ENCODE data around the gene ARHGEF2.

Gene ARHGEF2

DNA sequence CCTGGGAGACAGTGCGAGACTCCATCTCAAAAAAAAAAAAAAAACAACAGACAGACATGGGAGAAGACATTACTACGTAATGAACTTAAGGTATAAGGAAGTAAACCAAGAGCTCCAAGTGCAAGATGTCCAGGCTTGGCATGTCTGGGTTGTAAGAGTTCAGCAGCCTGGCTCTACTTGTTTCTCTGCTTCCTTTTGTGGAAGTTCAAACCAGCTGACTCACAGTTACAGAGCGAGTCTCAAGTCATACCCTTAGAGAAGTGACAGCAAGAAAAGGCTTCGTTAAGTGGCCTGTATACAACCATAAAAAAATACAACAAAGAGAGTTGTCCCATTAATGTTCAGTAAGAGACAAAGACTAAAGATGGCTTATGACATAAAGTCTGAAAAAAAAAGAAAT is 68.5 kb downstream of the ARHGEF2 start:
- DNase-seq, result no peak

DNA sequence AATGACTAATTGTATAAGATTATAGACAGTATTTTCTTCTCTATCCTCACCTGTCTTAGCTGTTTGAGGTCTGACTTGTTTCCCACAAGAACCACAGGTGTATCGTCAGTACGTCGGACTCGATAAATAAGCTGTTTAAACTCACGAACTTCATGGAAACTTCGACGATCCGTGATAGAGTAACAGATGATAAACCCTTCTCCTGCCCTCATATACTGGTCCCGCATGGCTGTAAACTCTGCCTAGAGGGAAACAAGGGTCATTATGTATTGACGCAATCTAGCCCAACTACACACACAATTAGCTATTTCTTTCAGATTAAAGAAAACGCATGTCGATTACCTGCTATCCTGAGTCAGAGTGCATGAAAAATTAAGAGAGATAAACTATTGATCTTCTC is 74.1 kb downstream of the ARHGEF2 start:
- DNase-seq, result no peak

DNA sequence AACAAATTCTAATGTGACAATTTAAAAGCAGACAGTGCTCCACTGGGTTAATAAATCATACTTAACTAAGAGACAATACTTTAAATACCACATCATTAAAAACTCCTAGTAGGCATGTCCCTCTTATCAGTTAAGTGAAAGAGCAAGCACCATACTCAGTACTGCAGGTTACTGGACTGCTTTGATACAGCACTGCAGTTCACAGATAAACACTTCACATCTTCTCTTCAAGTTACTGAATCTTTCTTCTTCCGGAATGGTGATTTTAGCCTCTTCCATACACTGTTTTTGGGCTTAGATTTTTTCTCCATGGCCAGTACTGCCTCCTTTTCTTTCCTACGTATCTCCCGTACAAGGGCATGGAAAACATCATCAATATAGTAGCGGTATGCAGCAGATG is 78.2 kb downstream of the ARHGEF2 start:
- no peak for DNase-seq

DNA sequence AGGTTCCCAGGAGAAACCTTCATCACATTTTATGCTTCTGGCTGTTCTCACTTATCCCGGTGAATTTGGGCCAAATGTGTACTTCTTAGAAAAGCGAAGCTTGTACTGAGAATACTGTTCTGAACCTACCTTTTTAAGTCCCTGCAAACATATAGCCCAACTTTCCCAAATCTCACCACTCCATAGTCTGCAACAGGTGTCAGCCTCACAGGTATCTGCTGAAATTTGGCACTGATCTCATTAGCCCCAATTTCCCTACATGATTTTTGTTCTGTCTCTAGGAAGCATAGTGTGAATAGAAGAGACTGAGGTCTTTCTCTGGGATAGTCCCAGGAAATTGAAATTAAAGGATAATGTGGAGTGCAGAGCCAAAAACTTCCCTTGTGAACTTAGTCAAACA is 78.7 kb downstream of the ARHGEF2 start:
- DNase-seq, result no peak

DNA sequence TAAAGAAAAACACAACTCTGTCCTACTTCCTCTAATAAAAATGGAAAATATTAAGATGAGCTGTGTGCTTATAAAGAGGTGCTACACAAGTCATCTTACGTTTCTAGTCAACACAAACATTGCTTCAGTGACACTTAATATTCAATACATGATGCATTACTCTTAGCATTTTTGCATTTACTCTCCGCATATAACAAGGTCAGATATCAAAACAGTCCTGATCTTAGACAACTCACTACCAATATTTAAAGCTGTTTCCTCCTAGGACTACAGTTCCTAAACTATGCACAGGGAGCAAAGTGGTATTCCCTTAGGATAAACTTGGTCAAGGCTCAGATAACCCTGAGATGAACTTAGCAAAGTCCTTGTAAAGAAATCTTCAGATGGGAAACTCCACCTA is 79.5 kb downstream of the ARHGEF2 start:
- DNase-seq, result no peak

DNA sequence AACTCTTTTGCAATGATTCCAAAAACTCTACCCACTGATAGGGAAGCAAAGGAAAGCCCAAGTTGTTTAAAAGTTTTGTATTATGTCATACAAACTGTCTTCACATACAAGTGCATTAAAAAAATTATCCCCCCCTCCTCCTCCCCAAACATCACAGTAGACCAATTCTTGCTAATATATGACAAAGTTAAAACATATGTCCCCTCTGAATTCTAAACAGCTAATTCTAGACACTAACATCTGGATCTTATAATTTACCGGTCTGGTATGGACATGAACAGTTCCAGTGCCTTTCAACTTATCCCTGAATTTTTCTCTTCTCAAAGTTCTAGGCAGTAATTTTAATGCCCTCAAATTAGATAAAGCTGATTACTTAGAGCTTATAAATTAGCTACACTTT is 80.6 kb downstream of the ARHGEF2 start:
- DNase-seq, result no peak
